ENCODE data around the gene TMEM94.

Gene TMEM94

GRCh38 chr17:75496005-75496404 lies 39.6 kb downstream of the TMEM94 start:
- no peak for DNase-seq (ENCODE audit: low read depth in 2 of 2)

- DNase-seq (ENCODE audit: low read depth in 2 of 2), result no peak
Observed at GRCh38 chr17:75498039-75498725, 41.7 kb downstream of the TMEM94 start.

- DNase-seq (ENCODE audit: low read depth in 2 of 2), result no peak
Observed at GRCh38 chr17:75498726-75499213, 42.3 kb downstream of the TMEM94 start.

GRCh38 chr17:75499313-75500022 lies 43.0 kb downstream of the TMEM94 start:
- no peak for DNase-seq (ENCODE audit: low read depth in 2 of 2)

- DNase-seq (ENCODE audit: low read depth in 2 of 2), result no peak
Observed at GRCh38 chr17:75500419-75501216, 44.2 kb downstream of the TMEM94 start.

GRCh38 chr17:75501378-75502071 lies 45.1 kb downstream of the TMEM94 start:
- DNase-seq (ENCODE audit: low read depth in 2 of 2), result no peak

- DNase-seq (ENCODE audit: low read depth in 2 of 2), result no peak
Observed at GRCh38 chr17:75502072-75502720, 45.8 kb downstream of the TMEM94 start.

GRCh38 chr17:75502721-75503329 lies 46.4 kb downstream of the TMEM94 start:
- no peak for DNase-seq (ENCODE audit: low read depth in 2 of 2)

GRCh38 chr17:75503337-75503950 lies 47.0 kb downstream of the TMEM94 start:
- DNase-seq (ENCODE audit: low read depth in 2 of 2), result no peak

- no peak for DNase-seq (ENCODE audit: low read depth in 2 of 2)
Observed at GRCh38 chr17:75503976-75504346, 47.5 kb downstream of the TMEM94 start.

GRCh38 chr17:75504347-75505151 lies 48.1 kb downstream of the TMEM94 start:
- DNase-seq (ENCODE audit: low read depth in 2 of 2), result no peak

- DNase-seq (ENCODE audit: low read depth in 2 of 2), result no peak
Observed at GRCh38 chr17:75505152-75505409, 48.6 kb downstream of the TMEM94 start.

- no peak for DNase-seq (ENCODE audit: low read depth in 2 of 2)
Observed at GRCh38 chr17:75505640-75506039, 49.2 kb downstream of the TMEM94 start.

GRCh38 chr17:75506134-75506533 lies 49.7 kb downstream of the TMEM94 start:
- DNase-seq (ENCODE audit: low read depth in 2 of 2), result no peak

GRCh38 chr17:75506888-75507287 lies 50.5 kb downstream of the TMEM94 start:
- DNase-seq (ENCODE audit: low read depth in 2 of 2), result no peak

GRCh38 chr17:75507733-75508719 lies 51.6 kb downstream of the TMEM94 start:
- DNase-seq (ENCODE audit: low read depth in 2 of 2), result no peak

- DNase-seq (ENCODE audit: low read depth in 2 of 2), result no peak
Observed at GRCh38 chr17:75508931-75509361, 52.5 kb downstream of the TMEM94 start.

- DNase-seq (ENCODE audit: low read depth in 2 of 2), result no peak
Observed at GRCh38 chr17:75509528-75510258, 53.3 kb downstream of the TMEM94 start.
